AG04450 (cell line): Measurements from ENCODE around the gene SOCS6. TPM values are rescaled to one million over a fixed set of nuclear protein-coding genes. Genes with fewer than 3 reads are reported as not detected.

Experiments used
- CTCF ChIA-PET: fragments of 300-600, 350-600 bp; formaldehyde crosslinking; extraction: SDS; loops from one replicate; lab custom pipeline; 2022; ENCODE audit warnings: antibody characterized with exemption, inconsistent platforms; lab: Charles Lee
- POLR2A ChIA-PET: fragments of 350-600 bp; formaldehyde crosslinking; extraction: SDS; loops from one replicate; lab custom pipeline; 2021; ENCODE audit warnings: antibody characterized with exemption, inconsistent platforms; lab: Yijun Ruan, JAX
- DNase-seq: peaks from one replicate; pipeline ENCODE4 v3.0.0-alpha.2; 2011; ENCODE audit warnings: low read depth, low spot score
- H3K27ac ChIP-seq: one replicate; pipeline ENCODE4 v1.5.1; 2012; ENCODE audit warnings: low read depth, low read length, control low read depth
- H3K27me3 ChIP-seq: one replicate; pipeline ENCODE4 v1.6.0; 2012; ENCODE audit warnings: low read length; ENCODE audit not compliant: control insufficient read depth, insufficient read depth
- H3K4me3 ChIP-seq: 2 replicates; pipeline ENCODE4 v1.5.1; 2011; ENCODE audit warnings: mild to moderate bottlenecking, low read depth, low read length, control low read depth
- H3K9me3 ChIP-seq: 2 replicates; pipeline ENCODE4 v1.5.1; 2012; ENCODE audit warnings: low read length; ENCODE audit not compliant: control insufficient read depth, insufficient read depth
- CTCF ChIP-seq: IDR thresholded peaks from 2 replicates; pipeline ENCODE4 v1.5.1; 2011; ENCODE audit warnings: low read depth, low read length, control low read depth, inconsistent platforms
- polyA plus RNA-seq: library from polyadenylated mRNA; depleted of rRNA; stranded (reverse); fragments of >200 nt; gene quantifications from 2 replicates; pipeline ENCODE4 v1.2.3, GENCODE V29; 2011

The SOCS6 gene
- polyA plus RNA-seq, 1 experiment: 26.7 TPM

DNA sequence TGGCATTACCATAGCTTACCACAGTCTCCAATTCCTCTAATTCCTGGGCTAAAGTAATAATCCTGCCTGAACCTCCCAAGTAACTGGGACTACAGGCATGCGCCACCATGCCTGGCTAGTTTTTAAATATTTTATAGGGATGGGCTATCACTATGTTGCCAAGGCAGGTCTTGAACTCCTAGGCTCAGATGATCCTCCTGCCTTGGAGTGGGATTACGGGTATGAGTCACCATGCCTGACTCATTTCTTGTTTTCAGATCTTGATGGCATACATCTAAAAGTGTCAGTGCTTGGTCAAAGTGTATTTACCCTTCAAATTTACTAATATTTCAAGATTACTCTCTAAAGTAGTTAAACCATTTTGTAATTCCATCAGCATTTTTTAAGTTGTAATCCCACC lies 9.4 kb upstream of the SOCS6 start:
- CTCF ChIA-PET: no interaction called here
- Histone ChIP-seq H3K27ac (no peak overlapping the region), H3K27me3 (no peaks in the 10 kb centered on the region), H3K4me3 (no peak overlapping the region), H3K9me3 (no peaks in the 10 kb centered on the region; the same call in 1 of the 2 replicates)
- POLR2A ChIA-PET: no interaction called here
- TF ChIP-seq CTCF: no peak
- no peak for DNase-seq

- POLR2A ChIA-PET: no interaction called here
- H3K27me3 ChIP-seq: no peaks in the 10 kb centered on the region
These were observed 8.6 kb upstream of the SOCS6 start for GRCh38 chr18:70280007-70280925.

DNA sequence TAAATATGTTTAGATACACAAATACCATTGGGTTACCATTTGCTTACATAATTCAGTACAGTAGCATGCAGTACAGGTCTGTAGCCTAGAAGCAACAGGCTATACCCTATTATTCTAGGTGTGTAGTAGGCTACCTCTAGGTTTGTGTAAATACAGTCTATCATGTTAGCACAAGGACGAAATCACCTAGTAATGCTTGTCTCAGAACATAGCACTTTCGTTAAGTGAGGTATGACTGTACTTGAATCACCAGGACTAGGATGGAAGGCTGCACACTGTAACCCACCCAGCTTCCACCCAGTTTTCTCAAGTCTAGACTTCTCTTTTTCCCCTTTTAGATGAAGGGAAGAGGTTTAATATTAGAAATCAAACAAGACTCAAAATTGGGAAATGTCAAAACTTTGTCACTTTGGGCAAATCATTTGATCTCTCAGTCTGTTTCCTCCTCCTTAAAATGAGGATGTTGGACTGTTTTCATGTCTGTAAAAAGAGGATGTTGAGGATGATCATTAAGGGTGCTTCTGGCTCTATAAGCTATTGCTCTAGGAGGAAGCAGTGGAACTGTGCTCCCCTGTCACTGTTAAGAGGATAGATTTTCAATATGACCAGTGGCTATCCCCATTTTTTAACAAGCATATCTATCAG lies 3.7 kb upstream of the SOCS6 start:
- Histone ChIP-seq H3K27me3 (no peaks in the 10 kb centered on the region), H3K27ac (no peak overlapping the region), H3K4me3 (no peak overlapping the region), H3K9me3 (no peaks in the 10 kb centered on the region; the same call in 1 of the 2 replicates)
- CTCF ChIA-PET: interaction anchor here (1.1 kb wide), 1 partner anchor 149 kb away, joined by 3 read pairs; no protein-coding TSS in a partner anchor
- POLR2A ChIA-PET: no interaction called here
- TF ChIP-seq CTCF: no peak
- DNase-seq: no peak

More at GRCh38 chr18:70280007-70280925, 8.6 kb upstream of the SOCS6 start:
- no peak overlapping the region for H3K27ac ChIP-seq
- TF ChIP-seq CTCF: no peak
- CTCF ChIA-PET: no interaction called here
- no peaks in the 10 kb centered on the region; the same call in 1 of the 2 replicates for H3K9me3 ChIP-seq
- no peak for DNase-seq
- H3K4me3 ChIP-seq: no peak overlapping the region

DNA sequence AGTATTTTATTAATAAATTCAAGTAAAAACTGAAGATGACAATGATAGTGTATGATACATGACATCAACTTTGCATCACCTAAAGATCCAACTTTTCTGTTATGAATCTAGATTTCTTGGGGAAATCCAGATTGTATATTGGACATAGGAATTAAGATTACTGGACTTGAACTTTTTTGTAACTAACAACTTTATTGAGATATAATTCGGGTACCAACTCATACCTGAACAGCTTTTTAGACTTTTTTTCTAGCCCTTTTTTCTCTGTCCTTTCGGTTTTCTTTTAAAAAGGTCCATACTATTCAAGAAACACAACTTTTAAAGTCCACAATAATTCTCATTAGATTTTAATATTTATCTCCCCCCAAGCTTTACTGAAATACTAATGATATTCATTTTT lies 1.1 kb upstream of the SOCS6 start:
- Histone ChIP-seq H3K27ac (no peak overlapping the region), H3K27me3 (no peaks in the 10 kb centered on the region), H3K9me3 (no peaks in the 10 kb centered on the region), H3K4me3 (no peak overlapping the region; the same call in 1 of the 2 replicates)
- DNase-seq: no peak
- no peak for TF ChIP-seq CTCF
- CTCF ChIA-PET: no interaction called here
- POLR2A ChIA-PET: no interaction called here
